Prostate gland (tissue), 2 donors: ENCODE measurements around the gene TMC8. TPM values are rescaled to one million over a fixed set of nuclear protein-coding genes. Genes with fewer than 3 reads are reported as not detected.

Experiments used
- DNase-seq: peaks from one replicate; pipeline ENCODE4 v3.0.0-alpha.2; 2019; ENCODE audit warnings: low spot score
- H3K27ac ChIP-seq, 2 donors: fragments of 200-600 bp; sonication (generic); 2 replicates each; pipeline ENCODE4 v1.5.1; 2017 to 2019
- H3K27me3 ChIP-seq: fragments of 200-600 bp; sonication (generic); replicated peaks from 2 replicates; pipeline ENCODE4 v1.5.1; 2019; ENCODE audit not compliant: insufficient read depth
- H3K36me3 ChIP-seq, 2 donors: fragments of 200-600 bp; sonication (generic); 1 replicate in 1 of 2; 2 replicates in 1 of 2; pipeline versions ENCODE4 v1.5.1 to v1.8.1; 2017 to 2019
- H3K4me1 ChIP-seq: fragments of 200-600 bp; sonication (generic); replicated peaks from 2 replicates; pipeline ENCODE4 v1.5.1; 2019
- H3K4me3 ChIP-seq, 2 donors: fragments of 200-600 bp; sonication (generic); 2 replicates each; pipeline ENCODE4 v1.5.1; 2017 to 2019
- H3K9me3 ChIP-seq: fragments of 200-600 bp; sonication (generic); 2 replicates; pipeline ENCODE4 v1.5.1; 2017
- POLR2A ChIP-seq: fragments of 450-650 bp; IDR thresholded peaks from one replicate; pipeline ENCODE4 v1.6.1; 2016; ENCODE audit warnings: antibody characterized with exemption, mild to moderate bottlenecking
- POLR2AphosphoS5 ChIP-seq: sonication (generic); formaldehyde crosslinking; IDR thresholded peaks from one replicate; pipeline ENCODE4 v1.6.1; 2017; ENCODE audit warnings: antibody characterized with exemption
- WGBS: methylation state at CpG from one replicate; pipeline ENCODE4 v1.1.5; 2018; 5-methylcytosine and 5-hydroxymethylcytosine counted together
- intact Hi-C: fragments of 100-400 bp; cut with DNase I; formaldehyde crosslinking; loops from one replicate; pipeline ENCODE4 v1.14.2; 2022
- total RNA-seq, 2 donors: library from RNA; depleted of rRNA; stranded (reverse); fragments of >200 nt; gene quantifications; one replicate each; pipeline ENCODE4 v1.1.0, GENCODE V29; 2016
- TF ChIP-seq, protein P1 (sequence below), 4 experiments: fragments of 200-600 bp in 2 of 4; fragments of 450-650 bp in 2 of 4; sonication (generic) in 2 of 4; IDR thresholded peaks; 1 replicate in 3 of 4; 2 replicates in 1 of 4; pipeline ENCODE4 v1.5.1; 2016 to 2019; ENCODE audit warnings: antibody characterized with exemption in 4 of 4, mild to moderate bottlenecking in 2 of 4, moderate library complexity in 2 of 4

TMC8 gene
- total RNA-seq, 2 donors from 2014 or later = 1.2 to 3.3 TPM

DNA sequence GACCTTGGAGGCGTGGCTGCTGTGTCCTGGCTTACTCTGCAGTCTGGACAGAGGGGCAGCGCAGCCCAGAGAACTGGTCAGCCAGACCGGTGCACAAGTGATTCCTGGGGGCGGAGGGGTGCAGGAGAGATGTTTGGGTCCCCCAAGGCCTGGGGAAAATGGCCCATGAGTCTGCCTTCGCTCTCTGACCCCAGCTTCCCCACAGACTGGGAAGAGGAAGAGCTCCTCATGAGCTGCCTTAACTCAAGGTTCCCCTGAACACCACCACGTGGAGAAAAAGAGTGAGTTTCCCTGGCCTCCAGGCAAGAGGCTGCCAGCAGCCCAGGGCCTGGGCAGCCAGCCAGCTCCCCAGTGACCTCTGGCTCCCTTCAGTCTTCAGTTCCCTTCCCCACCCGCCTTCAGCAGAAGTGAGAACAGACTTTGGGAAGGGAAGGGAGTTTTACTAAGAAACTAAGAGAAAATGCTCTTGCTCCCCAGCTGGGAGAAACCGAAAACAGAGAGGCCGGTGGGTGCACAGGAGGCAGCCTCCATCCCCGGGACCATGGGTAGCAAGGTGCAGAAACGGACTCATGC, 13.7 kb downstream of the TMC8 start:
- Histone ChIP-seq H3K27me3 (no peaks in the 10 kb centered on the region), H3K4me3 (no peak overlapping the region), H3K9me3 (no peaks in the 10 kb centered on the region), H3K4me1 (no peaks in the 10 kb centered on the region), H3K27ac (peak overlapping the region in 1 of 2 donors; percentile 11), H3K36me3 (no peaks in the 10 kb centered on the region)
- 73% methylated on average over 11 of the region's 11 CpGs for WGBS
- TF ChIP-seq, protein P1, sequence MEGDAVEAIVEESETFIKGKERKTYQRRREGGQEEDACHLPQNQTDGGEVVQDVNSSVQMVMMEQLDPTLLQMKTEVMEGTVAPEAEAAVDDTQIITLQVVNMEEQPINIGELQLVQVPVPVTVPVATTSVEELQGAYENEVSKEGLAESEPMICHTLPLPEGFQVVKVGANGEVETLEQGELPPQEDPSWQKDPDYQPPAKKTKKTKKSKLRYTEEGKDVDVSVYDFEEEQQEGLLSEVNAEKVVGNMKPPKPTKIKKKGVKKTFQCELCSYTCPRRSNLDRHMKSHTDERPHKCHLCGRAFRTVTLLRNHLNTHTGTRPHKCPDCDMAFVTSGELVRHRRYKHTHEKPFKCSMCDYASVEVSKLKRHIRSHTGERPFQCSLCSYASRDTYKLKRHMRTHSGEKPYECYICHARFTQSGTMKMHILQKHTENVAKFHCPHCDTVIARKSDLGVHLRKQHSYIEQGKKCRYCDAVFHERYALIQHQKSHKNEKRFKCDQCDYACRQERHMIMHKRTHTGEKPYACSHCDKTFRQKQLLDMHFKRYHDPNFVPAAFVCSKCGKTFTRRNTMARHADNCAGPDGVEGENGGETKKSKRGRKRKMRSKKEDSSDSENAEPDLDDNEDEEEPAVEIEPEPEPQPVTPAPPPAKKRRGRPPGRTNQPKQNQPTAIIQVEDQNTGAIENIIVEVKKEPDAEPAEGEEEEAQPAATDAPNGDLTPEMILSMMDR (IDR thresholded peaks at IDR 0.05) = no peak
- TF ChIP-seq POLR2AphosphoS5 (no peak), POLR2A (no peak)
- DNase-seq = no peak
- intact Hi-C loops = no loop called here

DNA sequence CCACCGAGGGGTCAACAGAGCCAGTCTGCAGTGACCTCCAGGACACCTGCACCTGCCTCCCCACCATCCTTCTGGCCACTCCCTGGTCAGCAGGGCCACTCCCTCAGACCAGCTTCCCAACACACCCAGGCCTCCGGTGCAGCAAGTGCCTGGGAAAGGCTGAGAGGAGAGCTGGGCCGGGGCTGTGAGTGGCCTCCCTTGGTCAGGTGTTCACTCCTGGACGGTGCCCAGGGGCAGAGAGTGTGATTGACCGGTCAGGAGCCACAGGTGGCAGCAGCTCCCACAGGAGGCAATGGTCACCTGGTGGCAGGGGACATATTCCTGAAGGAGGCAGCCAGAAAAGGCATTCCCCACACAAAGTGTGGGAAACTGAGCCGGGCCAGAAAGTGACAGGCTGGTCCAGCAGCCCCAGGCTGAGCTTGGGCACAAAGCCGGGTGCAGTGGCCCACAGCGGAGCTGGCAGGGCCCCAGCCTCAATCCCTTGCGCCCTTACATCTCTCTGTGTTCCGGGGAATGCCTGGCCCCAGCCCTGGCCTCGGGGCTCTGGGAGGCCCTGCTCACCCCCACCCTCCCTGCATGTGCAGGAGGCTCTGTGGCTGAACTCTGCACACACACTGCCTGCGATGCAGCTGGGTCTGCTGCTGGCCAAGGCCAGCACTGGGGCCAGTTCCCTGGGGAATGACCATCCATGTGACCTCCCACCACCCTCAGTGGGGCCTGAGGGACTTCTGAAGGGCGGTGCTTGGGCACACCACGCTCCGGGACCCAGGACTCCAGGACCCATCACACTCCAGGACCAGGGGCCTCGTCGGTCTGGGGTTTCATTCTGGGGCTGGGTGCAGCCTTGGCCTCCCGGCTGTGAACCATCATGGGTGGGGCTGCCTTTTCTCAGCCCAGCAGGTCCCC, 14.4 kb downstream of the TMC8 start:
- H3K4me1 ChIP-seq = no peaks in the 10 kb centered on the region
- WGBS = 67% methylated on average over 17 of the region's 18 CpGs
- H3K36me3 ChIP-seq = no peaks in the 10 kb centered on the region
- no peak for DNase-seq
- H3K27ac ChIP-seq = peak overlapping the region in 1 of 2 donors; percentile 11
- H3K4me3 ChIP-seq = no peak overlapping the region
- no peaks in the 10 kb centered on the region for H3K27me3 ChIP-seq
- intact Hi-C loops = no loop called here
- H3K9me3 ChIP-seq = no peaks in the 10 kb centered on the region
- TF ChIP-seq POLR2A (no peak), POLR2AphosphoS5 (no peak)
- TF ChIP-seq, protein P1 (IDR thresholded peaks at IDR 0.05) = no peak

DNA sequence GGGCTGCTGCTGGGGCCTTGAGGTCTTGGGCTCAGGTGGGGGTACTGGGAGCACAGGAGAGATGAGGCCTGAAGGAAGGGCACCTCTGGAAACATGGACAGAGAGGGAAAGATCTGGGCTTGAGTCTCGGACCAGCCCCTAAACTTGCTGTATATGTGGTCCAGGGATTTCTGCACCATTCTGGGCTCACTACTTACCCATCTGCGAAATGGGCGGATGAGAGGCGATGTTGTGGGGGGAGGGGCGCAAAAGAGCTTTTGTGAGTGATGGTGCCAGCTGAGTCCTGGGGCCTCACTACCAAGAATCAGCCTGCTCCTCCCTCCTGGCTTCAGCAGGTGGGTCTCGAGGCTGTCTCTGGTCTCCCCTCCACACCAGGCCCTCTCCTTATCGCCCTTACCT, 15.9 kb downstream of the TMC8 start:
- WGBS = 95% methylated on average over 7 of the region's 7 CpGs
- intact Hi-C loops = no loop called here
- H3K27ac ChIP-seq = no peak overlapping the region

DNA sequence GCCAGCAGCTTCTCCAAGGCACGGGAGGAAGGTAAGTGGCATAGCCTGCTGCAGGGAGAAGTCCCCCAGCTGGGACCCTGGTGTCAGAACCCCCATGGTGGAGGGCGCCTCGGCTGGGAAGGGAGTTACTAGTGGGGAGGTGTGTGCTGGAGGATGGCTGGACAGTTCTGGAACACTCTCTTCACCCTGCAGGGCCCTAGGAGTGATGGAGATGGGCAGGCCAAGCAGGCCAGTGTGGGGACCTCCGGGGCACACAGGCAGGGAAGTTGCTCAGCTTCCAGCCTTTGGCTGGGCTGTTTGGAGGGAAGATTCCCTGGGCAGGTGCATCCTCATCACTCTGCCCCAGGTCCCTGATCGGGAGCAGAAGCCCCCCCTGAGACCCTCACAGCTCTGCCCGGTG, 16.3 kb downstream of the TMC8 start:
- H3K9me3 ChIP-seq = no peaks in the 10 kb centered on the region
- no peak overlapping the region for H3K4me3 ChIP-seq
- intact Hi-C loops = no loop called here
- WGBS = 97% methylated on average over 6 of the region's 6 CpGs
- no peaks in the 10 kb centered on the region for H3K27me3 ChIP-seq
- DNase-seq = no peak
- H3K36me3 ChIP-seq = no peaks in the 10 kb centered on the region
- H3K27ac ChIP-seq = no peak overlapping the region
- no peaks in the 10 kb centered on the region for H3K4me1 ChIP-seq
- no peak for TF ChIP-seq POLR2AphosphoS5
- TF ChIP-seq, protein P1 (IDR thresholded peaks at IDR 0.05) = no peak
- no peak for TF ChIP-seq POLR2A

More for the DNA sequence above, 15.9 kb downstream of the TMC8 start:
- DNase-seq = no peak
- H3K36me3 ChIP-seq = no peaks in the 10 kb centered on the region
- no peaks in the 10 kb centered on the region for H3K9me3 ChIP-seq
- H3K4me1 ChIP-seq = no peaks in the 10 kb centered on the region
- TF ChIP-seq POLR2A (no peak), POLR2AphosphoS5 (no peak)
- TF ChIP-seq, protein P1 (IDR thresholded peaks at IDR 0.05) = no peak
- H3K27me3 ChIP-seq = no peaks in the 10 kb centered on the region
- H3K4me3 ChIP-seq = no peak overlapping the region
